ENCODE results near the gene LSMEM2.
A peak's percentile ranks its signal among the peaks of the same experiment; 100 is the strongest.

LSMEM2 gene

GRCh38 chr3:50322115-50322385 lies 43.2 kb downstream of the LSMEM2 start:
- no peak for DNase-seq (ENCODE audit: low read depth)

DNA sequence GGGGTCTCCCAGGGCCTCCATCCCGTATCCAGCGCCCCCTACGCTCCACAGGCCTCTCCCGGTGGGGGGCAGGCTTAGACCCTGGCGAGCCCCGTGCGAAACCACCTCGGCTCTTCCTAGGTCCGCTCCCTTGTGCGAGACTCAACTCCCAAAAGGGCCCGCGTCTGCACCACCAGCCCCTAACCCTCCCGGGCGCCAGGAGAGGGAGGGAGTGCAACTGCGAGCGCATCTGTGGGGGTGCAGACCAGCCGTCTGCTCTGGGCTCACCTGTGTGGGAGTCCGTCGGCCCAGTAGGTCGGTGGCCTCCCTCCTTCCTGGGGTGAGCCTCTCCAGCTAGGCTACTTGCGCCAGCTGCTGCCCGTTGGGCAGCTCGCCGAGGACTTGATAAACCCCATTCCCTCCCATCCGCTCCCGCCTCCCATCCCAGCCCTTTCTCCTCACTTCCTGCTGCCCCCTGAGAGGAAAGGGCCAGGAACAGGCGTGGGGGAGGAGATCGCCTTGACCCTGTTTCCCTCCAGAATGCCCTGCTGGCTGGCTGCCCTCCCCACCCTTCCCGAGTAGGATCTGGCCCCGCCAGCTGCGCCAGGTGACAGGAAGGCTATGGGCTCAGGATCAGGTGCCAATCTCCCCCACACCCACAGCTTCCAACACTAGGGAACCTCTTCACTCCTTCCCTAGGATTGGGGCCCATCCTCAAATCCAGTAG lies 43.7 kb downstream of the LSMEM2 start, which contains the start of gene HYAL2:
TSS of gene HYAL2 (minus strand) at position 360 of the 706 bp plus-strand sequence. CDS start 2,256 bp downstream, outside the sequence.
- DNase-seq (ENCODE audit: low read depth) = no peak

GRCh38 chr3:50323092-50323600 lies 44.3 kb downstream of the LSMEM2 start:
- DNase-seq (ENCODE audit: low read depth) = no peak

- no peak for DNase-seq (ENCODE audit: low read depth)
These were observed 44.8 kb downstream of the LSMEM2 start for GRCh38 chr3:50323614-50324199.

DNA sequence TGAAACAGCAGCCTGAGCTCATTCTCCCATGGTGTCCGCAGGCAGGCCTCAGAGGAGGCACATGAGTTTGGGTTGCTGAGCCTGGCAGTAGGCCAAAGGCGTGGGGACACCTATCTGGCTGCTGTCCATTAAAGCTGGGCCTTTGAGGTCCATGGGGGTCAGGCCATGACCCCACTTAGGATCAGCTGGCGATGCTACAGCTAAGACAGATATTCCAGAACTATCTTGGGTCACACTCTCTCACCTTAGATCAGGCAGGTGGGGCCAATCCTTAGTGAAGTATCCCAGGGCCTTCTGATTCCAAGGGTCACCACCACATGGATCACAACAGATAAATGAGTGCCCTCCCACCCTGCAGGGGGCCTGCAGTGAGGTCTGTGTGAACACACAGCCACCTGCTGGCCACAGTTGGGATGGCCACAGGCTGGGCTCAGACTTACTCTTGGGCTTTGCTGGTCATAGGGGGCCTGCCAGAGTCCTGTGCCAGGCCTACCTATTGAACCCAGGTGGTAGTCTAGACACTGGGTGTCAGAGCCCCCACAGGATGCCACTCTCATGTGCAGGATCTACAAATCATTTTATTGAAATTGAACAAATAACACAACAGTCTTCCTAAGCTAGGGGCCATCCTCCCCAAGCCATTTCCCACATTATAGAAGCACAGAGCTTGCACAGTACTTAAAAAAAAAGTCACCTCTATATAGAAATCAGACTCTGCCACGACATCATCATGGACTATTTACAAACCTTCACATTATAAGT lies 45.6 kb downstream of the LSMEM2 start:
- DNase-seq (ENCODE audit: low read depth) = peak; percentile 65

DNA sequence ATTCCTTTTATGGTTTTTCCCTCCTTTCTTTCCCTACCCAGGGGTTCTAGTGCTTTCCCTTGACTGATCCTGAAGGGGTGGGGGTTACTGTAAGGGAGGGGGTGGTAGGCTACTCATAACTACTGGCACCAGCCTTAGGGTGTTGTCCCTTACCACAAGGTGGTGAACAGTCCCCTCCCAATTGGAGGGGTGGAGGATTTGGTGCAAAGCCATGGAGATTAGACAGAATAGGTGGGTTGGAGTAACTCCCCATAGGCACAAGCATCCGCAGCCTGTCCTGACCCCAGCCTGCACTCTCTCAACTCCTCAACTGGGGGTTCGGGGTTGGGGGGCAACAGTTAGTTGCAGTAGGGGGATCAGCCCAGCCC lies 46.2 kb downstream of the LSMEM2 start:
- no peak for DNase-seq (ENCODE audit: low read depth)

GRCh38 chr3:50325497-50326181 lies 46.8 kb downstream of the LSMEM2 start:
- DNase-seq (ENCODE audit: low read depth) = no peak

DNA sequence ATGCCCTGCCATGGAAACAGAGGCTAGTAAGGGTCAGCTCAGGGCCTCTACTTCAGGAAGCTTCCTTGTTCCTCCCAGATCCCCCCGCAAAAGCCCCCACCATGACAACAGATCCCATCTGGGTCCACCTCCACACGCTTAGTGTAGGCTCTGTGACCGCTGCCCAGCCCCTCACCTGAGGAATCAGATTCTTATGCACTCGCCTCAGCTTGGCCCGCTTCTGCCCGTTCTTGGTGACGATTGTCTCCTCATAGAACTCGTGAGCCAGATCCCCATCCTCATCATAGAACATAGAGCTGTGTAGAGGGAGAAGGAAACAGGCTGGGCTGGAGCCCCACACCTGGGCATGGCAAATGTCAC lies 47.3 kb downstream of the LSMEM2 start:
- no peak for DNase-seq (ENCODE audit: low read depth)

- no peak for DNase-seq (ENCODE audit: low read depth)
These were observed 48.2 kb downstream of the LSMEM2 start for GRCh38 chr3:50327129-50327528.

- DNase-seq (ENCODE audit: low read depth) = peak; percentile 97
These were observed 49.2 kb downstream of the LSMEM2 start, which contains the start of gene TUSC2 for GRCh38 chr3:50327943-50328691. Gene TUSC2 (minus strand): TSS chr3:50328223. CDS start chr3:50328099, 124 bp downstream.

DNA sequence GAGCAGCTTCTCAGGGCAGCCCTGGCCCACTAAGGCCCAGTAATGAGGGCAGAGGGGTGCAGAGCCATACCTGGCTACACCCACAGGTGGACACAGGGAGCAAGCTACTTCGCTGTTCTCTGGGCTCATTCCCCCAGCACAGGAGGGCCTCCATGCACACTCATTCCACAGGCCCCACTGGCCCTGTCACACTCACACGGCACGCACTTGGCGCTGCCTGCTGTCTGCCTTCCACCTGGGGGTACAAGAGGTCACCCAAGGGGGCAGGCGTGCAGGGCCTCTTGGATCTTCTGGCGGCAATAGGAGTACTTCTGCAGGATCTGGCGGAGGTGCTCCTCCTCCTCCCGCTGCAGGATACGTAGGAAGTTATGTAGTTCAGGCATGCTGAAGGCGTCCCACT lies 51.4 kb downstream of the LSMEM2 start:
- no peak for DNase-seq (ENCODE audit: low read depth)

- no peak for DNase-seq (ENCODE audit: low read depth)
These were observed 52.5 kb downstream of the LSMEM2 start for GRCh38 chr3:50331364-50331907.

DNA sequence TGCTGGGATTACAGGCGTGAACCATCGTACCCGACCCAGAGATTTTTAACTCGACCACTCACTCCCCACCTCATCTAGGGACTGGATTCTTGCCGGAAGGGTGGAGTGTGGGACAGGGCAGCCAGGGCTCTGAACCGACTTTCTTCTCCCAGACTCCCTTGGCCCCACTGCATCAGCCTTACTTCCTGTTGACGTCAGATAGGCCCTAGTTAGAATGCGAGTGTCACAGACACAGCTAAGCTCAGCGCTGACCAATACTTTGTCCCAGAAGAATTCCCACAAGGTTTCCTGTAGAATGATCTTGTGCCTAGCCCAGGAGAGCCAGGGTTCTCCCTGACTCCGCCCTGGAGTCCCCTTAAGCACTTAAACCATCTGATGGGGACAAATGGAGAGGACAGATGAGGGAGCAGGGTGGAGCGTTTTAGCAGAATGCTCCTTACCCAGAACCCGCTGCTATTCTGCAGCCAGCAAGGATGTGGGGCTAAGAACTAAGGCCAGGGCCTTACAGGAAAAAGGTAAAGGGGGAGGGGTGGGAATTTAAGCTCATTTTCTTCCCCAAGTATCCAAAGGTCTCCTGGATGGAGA lies 54.9 kb downstream of the LSMEM2 start:
- peak; percentile 87 for DNase-seq (ENCODE audit: low read depth)

DNA sequence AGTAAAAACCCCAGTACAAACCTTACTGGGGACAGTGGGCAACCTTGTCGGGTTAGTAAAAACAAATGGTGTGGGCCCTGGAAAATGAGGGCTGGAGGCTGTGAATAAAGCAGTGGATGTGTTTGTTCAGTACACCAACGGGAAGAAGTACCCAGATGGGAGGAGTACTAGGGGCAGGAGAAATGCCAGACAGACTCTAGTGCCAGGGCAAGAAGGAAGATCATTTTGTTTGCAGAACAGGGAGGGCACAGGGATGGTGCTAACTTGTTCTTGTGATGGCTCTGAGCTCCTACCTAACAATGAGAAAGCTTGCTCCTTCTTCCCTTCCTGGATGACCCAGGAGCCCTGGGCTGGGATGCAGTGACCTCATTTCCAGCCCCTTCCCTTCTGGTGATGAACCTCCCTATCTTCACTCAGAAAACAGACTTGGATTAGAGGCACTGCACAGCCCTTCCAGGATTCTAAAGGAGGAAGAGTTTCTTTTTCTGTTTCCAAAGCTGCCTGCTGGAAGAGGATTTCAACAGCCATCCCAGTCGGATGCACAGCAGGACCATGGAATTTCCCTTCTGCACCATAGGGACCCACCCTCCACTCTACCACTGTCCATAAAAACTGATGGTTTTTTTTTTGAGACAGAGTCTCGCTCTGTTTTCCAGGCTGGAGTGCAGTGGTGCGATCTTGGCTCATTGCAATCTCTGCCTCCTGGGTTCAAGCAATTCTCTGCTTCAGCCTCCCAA lies 55.6 kb downstream of the LSMEM2 start:
- no peak for DNase-seq (ENCODE audit: low read depth)

DNA sequence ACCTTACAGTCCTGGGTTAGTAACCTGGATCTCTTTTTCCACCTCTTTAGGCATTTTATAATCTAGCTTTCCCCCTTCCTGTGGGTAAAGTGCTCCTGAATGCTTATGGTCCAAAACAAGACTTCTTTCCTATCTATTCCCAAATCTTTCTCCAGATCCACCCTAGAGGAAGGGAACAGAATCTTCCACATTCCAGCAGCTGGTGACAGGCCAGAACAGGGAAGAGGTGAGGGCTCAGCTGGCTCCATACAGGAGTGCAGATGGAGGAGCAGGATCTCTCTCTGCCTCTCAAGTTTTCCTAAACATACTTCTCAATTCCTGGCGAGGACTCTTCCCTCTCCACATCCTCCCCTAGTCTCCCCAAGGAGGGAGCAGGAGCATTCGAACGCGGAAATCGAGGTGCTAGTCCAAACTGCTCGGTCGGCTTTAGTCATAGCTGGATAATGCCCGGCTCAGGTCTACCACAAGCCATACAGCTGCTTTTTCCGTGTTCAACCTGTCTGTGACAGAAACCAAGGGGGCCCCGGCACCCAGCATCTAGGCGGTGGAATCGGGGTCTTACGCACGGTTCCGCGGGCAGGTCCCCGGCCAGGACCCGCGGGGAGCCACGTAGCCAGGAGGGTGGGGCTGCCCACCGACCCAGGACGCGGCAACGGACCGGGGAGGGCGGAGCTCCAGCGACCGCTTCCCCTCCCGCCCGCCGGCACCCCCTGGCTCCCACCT lies 57.7 kb downstream of the LSMEM2 start:
- DNase-seq (ENCODE audit: low read depth) = peak; percentile 47

DNA sequence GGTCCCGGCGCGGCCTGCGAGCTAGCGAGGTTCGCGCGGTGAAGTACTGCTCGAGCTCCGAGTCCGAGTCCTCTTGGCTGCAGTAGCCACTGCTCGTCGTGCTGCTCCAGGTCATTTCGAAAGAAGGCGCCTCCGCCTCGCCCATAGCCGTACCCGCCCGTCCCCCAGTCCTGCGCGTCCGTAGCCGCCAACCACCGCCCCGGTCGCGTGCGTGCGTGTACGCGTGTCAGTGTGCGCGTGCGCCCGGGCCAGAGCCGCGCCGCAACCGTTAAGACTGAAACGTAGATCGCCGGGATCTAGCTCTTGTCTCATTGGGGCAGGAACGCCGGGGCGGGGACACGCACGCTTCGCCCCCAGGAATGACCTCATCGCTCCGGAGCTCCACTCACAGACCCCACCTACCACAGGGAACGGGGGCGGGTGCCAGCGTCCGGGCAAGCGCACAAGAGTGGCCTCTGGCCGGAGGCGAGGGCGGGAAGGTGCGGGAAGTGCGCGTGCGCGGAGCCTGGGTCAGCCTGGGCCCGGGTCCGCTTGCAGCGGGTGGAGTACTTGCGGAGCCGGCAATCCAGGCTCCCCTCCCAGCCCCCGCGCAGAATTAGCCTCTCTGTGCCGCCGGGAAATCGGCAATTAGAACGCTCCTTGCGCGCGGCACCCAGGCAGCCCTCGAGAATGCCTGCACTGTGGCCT lies 58.4 kb downstream of the LSMEM2 start:
- peak; percentile 100 for DNase-seq (ENCODE audit: low read depth)
